ENCODE measurements around the gene UBE2Q2. TPM values are rescaled to one million over a fixed set of nuclear protein-coding genes. Genes with fewer than 3 reads are reported as not detected.

Gene UBE2Q2
- total and polyA plus RNA-seq, 9 of the 15 experiments (the other 6 are each of a cell fraction or from before 2014, with no cell fraction given), result 6.2 to 24.0 (median 16.2) TPM

DNA sequence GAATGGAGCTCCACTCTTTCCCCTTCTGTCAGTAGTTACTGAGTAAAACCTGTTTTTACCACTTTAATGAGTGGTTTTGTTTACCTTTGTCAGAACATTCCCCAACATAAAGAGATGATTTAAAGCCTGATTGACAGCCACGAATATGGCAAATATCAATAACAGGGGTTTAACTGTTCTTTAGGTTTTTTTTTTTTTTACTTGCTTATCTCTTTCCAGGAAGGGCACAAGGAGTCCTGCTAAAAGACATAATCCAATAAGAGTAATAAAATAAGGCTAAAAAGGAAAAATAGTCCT lies 11.5 kb upstream of the UBE2Q2 start (continued):
- TF ChIP-seq ZNF583 (CRISPR knock-in tag; IDR thresholded peaks at IDR 0.05) (no peak), PURB (CRISPR knock-in tag; IDR thresholded peaks at IDR 0.05; ENCODE audit: low read depth) (no peak), FOSL1 (tag; conservative IDR thresholded peaks at IDR 0.05) (no peak), NEUROD1 (IDR thresholded peaks at IDR 0.05; ENCODE audit: borderline replicate concordance, low read depth, low read length, partially characterized antibody) (no peak), MCM3 (IDR thresholded peaks at IDR 0.05) (no peak), SETDB1 (IDR thresholded peaks at IDR 0.05; ENCODE audit: low read length) (no peak), TAF15 (IDR thresholded peaks at IDR 0.05; ENCODE audit: low read depth, low read length) (no peak), KDM5B (IDR thresholded peaks at IDR 0.05; ENCODE audit: insufficient replicate concordance, low read depth, low read length) (no peak), TSC22D4 (tag; IDR thresholded peaks at IDR 0.05) (no peak), HDAC8 (tag; IDR thresholded peaks at IDR 0.05) (no peak), RBM15 (IDR thresholded peaks at IDR 0.05; ENCODE audit: insufficient read depth, low read length) (no peak), NFRKB (IDR thresholded peaks at IDR 0.05; ENCODE audit: low read depth) (peak; percentile 47; the same call in 1 of the 2 replicates), ZNF184 (CRISPR knock-in tag; IDR thresholded peaks at IDR 0.05) (no peak), FOXK2 (conservative IDR thresholded peaks at IDR 0.05 in 1 of 2, IDR thresholded peaks at IDR 0.05 in 1 of 2; ENCODE audit: low read depth in 2 of 2) (no peak; a peak in 1 of 4 replicates), ZNF764 (CRISPR knock-in tag; IDR thresholded peaks at IDR 0.05; ENCODE audit: low read depth) (no peak)
- TF ChIP-seq, protein P1, sequence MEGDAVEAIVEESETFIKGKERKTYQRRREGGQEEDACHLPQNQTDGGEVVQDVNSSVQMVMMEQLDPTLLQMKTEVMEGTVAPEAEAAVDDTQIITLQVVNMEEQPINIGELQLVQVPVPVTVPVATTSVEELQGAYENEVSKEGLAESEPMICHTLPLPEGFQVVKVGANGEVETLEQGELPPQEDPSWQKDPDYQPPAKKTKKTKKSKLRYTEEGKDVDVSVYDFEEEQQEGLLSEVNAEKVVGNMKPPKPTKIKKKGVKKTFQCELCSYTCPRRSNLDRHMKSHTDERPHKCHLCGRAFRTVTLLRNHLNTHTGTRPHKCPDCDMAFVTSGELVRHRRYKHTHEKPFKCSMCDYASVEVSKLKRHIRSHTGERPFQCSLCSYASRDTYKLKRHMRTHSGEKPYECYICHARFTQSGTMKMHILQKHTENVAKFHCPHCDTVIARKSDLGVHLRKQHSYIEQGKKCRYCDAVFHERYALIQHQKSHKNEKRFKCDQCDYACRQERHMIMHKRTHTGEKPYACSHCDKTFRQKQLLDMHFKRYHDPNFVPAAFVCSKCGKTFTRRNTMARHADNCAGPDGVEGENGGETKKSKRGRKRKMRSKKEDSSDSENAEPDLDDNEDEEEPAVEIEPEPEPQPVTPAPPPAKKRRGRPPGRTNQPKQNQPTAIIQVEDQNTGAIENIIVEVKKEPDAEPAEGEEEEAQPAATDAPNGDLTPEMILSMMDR (IDR thresholded peaks at IDR 0.05 in 2 of 3, conservative IDR thresholded peaks at IDR 0.05 in 1 of 3; ENCODE audit: insufficient read depth in 2 of 3, low read depth in 1 of 3, low read length in 3 of 3), result no peak; a peak in 1 of 6 replicates
- TF ChIP-seq, protein P2, sequence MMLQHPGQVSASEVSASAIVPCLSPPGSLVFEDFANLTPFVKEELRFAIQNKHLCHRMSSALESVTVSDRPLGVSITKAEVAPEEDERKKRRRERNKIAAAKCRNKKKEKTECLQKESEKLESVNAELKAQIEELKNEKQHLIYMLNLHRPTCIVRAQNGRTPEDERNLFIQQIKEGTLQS (IDR thresholded peaks at IDR 0.05), result no peak
- TF ChIP-seq, protein P2 (CRISPR knock-in tag; conservative IDR thresholded peaks at IDR 0.05), result no peak; the same call in 1 of the 2 replicates
- TF ChIP-seq, protein P3, sequence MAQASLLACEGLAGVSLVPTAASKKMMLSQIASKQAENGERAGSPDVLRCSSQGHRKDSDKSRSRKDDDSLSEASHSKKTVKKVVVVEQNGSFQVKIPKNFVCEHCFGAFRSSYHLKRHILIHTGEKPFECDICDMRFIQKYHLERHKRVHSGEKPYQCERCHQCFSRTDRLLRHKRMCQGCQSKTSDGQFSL (CRISPR knock-in tag; IDR thresholded peaks at IDR 0.05), result no peak
- TF ChIP-seq, protein P3 (tag; IDR thresholded peaks at IDR 0.05), result no peak
- TF ChIP-seq, protein P4, sequence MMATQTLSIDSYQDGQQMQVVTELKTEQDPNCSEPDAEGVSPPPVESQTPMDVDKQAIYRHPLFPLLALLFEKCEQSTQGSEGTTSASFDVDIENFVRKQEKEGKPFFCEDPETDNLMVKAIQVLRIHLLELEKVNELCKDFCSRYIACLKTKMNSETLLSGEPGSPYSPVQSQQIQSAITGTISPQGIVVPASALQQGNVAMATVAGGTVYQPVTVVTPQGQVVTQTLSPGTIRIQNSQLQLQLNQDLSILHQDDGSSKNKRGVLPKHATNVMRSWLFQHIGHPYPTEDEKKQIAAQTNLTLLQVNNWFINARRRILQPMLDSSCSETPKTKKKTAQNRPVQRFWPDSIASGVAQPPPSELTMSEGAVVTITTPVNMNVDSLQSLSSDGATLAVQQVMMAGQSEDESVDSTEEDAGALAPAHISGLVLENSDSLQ (IDR thresholded peaks at IDR 0.05), result peak; percentile 95
- TF ChIP-seq, protein P5, sequence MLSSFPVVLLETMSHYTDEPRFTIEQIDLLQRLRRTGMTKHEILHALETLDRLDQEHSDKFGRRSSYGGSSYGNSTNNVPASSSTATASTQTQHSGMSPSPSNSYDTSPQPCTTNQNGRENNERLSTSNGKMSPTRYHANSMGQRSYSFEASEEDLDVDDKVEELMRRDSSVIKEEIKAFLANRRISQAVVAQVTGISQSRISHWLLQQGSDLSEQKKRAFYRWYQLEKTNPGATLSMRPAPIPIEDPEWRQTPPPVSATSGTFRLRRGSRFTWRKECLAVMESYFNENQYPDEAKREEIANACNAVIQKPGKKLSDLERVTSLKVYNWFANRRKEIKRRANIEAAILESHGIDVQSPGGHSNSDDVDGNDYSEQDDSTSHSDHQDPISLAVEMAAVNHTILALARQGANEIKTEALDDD (IDR thresholded peaks at IDR 0.05), result peak; percentile 7; the same call in 1 of the 2 replicates
- TF ChIP-seq, protein P6, sequence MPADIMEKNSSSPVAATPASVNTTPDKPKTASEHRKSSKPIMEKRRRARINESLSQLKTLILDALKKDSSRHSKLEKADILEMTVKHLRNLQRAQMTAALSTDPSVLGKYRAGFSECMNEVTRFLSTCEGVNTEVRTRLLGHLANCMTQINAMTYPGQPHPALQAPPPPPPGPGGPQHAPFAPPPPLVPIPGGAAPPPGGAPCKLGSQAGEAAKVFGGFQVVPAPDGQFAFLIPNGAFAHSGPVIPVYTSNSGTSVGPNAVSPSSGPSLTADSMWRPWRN (IDR thresholded peaks at IDR 0.05; ENCODE audit: low read depth), result no peak

Data from K562 (cell line).